ENCODE data around the gene NTRK3.

NTRK3 gene

DNA sequence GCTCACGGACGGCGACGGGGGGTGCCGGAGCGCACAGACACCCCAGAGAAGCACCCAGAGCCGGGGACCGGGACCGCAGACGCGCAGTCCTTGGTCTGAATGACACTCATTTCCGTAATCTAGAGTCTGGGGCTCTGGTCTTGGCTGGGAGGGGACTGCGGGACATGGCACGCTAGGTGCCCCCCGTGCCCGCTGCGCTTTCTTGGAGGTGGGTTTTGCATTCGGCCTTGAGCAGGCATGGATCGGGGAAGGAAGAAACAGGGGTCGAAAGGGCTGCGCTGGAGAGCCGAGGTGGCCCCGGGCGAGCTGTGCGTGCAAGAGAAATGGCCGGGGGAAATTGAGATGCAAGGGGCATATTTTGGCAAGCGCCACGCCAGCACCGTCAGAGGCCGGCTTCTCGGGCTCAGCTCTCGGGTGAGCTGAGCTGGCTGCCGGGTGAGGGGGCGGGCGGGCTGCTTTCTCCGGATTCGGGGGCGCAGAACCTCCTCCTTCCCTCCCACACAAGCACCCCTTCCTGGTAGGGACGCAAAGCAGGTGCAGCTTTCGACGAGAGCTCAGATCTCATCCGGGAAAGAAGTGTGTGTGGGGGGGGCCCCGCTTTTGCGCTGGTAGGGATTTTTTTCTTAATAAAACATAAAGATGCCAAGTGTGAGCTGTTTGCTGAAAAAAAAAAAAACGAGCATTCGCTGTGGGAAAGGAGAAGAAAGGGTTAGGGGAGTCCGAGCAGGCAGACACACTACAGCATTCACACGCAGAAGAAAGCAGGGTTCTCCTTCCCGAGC lies 963 bp upstream of the NTRK3 start:
- no peak for DNase-seq (ENCODE audit: low read depth)

DNA sequence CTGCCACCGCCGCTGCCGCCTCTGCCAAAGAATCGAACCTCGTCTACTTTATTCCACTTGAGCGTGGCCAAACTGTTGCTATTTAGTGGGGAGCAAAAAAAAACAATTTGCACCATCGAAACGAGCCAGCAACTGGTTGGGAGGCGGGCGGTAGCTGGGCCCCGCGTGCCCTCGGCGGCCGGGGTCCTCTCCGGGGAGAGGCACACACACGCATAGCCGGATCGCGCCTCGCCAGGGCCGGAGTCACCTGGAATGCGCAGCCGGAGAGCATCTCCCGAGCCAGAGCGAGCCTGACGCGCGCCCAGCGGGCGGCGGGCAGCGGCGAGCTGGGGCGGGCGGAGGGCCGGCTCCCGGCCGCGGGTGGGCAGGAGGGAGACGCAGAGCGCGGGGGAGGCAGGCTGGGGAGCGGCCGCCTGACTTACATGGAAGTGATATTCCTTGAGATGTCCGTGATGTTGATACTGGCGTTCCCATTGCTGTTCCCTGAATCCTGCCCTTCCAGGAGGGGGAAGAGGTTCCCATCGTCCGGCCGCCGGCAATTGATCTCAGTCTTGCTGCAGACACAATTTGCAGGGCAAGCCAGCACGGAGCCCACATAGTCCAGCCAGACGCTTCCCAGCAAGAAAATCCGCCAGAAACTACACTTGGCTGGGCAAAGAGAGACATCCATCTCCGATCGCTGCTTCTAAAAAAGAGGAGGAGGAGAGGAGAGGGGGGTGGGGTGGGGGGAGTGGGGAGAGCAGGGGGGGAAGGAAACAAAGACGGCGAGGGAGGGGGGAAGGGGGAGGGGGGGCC lies 858 bp downstream of the NTRK3 start:
- DNase-seq (ENCODE audit: low read depth): peak; percentile 33

DNA sequence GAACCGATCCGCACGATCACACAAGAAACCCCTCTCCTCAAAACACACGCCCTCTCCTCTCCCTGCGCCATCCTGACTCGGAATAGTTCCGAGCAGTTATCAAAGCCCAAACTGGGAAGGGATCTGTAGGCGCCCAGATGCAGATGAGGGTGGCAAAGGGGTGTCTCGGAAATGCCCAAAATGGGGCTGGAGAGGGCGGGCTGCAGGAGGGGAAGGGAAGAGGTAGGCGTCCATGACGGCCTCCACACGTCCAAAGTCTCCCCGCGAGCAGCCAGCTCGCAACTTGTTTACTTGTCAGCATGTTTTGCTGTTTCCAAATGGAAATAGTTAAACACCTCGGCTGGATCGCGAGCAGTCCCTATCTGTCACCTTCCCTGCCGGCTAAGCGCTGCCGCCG lies 1.5 kb downstream of the NTRK3 start:
- no peak for DNase-seq (ENCODE audit: low read depth)

DNA sequence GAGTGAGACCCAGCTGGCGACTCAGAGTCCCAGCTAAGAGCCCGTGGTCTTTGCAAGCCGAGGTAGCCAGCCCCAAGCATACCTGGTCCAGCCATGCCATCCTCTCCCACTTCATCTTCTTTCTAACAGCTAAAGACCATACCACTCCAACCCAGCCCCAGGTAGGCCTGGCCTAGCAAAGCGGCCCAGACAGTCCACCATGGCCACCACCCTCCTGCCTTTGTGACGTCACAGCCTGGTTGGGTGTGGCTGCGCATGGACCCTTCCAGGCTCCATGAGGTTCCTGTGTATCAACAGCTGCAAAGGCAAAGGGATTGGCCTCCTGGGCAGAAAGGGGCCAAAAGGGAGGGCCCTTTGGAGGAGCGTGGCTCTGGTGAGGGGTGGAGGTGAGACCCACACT lies 4.1 kb downstream of the NTRK3 start:
- no peak for DNase-seq (ENCODE audit: low read depth)

DNA sequence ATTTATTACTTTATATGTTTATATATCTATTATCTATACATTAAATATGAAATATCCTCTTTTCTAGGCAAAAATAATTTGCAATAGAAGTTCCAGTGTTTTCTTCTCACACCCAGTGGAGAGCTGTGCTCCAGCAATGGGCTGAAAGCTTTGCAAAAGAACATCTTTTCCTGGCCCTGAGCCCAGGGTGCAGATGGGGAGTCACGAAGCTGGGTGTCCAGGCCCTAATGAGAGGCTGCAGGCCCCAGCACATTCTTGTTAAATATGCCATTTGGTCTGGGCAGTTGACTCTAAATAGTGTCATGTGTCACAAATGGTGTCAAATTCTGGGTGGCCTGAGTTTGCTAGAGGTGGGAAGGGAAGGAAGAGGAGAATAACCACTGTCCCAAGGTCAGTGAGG lies 5.7 kb downstream of the NTRK3 start:
- no peak for DNase-seq (ENCODE audit: low read depth)

DNA sequence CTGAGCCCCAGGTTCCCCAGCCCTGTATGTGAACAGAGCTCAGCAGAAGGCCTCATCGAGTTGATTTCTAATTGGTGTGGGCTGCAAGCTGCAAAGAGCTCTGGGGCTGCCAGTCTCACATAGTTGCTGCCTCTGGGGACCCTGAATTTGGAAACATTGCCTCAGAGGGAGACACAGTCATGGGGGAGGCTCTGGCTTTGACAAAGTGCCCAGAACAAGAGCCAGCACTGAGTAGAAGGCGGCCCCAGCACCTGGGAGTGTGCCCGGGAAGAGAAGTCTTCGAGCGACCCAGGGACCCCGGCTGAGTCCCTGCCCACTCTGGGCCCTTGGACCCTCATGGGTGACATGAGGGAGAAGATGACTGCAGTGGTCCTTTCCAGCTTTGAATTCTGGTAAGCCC lies 7.3 kb downstream of the NTRK3 start:
- DNase-seq (ENCODE audit: low read depth): no peak

DNA sequence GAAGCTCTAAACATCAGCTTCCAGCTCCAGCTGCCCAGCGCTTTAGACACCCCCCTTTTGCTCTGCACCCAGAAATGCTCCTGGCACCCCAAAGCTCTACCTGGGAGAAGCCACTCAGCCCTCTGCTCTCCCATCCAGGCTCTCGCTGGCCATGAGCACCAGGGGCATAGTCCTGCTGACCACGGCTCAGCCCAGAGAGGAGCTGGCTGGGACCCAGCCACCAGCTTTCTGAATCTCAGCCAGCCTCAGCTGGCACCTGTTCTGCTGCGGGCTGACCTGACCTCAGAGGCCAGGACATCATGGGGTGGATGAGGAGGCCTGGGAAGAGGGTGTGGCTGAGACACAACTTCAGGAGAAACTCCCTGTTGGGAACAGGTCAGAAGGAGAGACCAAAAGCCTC lies 8.6 kb downstream of the NTRK3 start:
- no peak for DNase-seq (ENCODE audit: low read depth)

DNA sequence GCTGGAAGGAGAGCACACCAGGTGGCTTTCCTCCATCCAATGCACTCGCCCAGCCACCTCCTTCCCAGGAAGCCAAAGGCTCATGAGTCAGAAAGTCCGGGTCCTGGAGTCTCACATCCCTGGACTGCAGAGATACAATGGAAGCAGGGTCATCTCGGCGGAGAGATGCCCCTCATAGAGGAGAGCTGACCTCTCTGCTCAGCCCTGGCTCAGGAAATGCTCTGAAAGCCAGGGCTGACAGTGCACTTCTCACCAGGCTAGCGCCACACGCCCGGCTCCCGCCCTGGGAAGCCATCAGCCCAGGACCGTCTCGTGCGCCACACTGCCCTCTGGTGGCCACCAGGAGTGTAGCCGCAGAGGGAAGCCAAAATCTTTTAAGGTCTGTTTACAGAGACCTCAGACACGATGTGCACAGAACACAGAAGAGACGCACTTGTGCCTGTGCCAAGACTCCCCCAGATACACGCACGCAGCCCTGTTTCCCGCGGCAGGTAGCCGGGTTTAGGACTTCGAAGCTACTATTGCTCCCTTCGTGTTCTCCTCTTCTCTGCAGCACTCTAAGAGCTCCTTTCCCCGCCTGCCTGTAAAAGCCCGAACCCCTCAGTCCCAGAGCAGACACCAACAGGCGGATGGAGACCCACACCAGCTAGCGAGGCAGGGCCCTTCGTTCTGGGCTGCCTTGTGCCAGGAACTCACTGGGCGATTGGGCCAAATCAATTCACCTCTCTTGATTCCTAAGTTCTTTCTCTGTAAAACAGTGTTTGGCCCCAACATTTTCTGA lies 9.7 kb downstream of the NTRK3 start:
- DNase-seq (ENCODE audit: low read depth): peak; percentile 24

DNA sequence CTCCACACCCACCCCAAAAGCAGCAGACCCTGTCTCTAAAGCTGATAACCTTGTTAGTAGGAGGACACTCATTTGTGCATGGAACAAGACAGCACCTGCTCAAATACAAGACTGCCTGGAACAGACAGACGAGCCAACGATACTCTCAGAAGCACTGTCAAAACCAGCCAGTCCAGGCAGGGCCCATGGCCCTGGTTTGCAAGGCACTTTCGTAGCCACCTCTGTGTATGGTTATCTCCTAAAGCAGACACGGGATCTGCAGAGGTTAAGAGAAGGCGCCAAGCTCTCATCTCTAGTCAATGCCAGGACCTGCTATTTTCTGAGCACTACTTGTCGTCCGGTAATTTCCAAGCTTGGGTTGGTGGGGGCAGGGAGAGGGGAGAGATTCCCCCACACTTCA lies 10.5 kb downstream of the NTRK3 start:
- no peak for DNase-seq (ENCODE audit: low read depth)

DNA sequence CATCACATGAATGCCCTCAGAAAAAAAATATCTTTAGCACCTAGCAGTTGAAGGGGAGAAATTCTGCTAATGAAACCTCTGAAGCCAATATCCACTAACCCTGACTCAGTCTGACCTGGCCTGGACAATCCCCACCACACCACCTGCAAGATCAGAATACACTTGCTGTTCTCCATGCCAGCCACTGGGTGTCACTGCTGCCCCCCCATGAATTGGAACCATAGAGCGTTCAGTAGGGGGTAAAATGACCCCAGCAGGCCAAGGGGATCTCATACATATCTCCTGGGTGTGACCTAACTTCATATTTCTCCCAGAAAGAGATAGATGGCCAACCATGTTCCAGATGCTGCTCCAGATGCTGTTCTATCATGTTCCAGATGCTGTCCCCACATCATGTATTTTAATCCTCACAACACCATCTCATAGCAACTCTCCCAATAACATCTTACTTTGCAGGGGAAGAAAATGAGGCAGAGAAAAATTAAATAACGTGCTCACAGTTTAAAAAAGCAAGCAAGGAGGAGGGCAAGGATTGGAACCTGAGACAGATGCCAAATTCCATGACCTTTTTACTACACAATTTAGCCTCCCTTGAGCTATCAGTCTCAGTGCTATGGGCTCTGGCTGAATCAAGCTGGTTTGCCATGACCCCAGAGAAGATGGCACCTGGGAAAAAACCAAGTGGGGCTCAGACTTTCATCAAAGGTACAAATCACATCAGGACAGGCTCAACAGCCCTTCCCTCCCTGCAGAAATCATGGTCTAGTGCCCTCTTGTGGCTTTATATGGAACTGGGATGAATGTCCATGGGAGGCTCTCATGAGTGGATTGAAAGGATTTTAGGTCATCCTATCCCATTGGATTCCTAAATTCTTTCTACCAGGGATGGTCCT lies 12.4 kb downstream of the NTRK3 start:
- peak; percentile 21 for DNase-seq (ENCODE audit: low read depth)

DNA sequence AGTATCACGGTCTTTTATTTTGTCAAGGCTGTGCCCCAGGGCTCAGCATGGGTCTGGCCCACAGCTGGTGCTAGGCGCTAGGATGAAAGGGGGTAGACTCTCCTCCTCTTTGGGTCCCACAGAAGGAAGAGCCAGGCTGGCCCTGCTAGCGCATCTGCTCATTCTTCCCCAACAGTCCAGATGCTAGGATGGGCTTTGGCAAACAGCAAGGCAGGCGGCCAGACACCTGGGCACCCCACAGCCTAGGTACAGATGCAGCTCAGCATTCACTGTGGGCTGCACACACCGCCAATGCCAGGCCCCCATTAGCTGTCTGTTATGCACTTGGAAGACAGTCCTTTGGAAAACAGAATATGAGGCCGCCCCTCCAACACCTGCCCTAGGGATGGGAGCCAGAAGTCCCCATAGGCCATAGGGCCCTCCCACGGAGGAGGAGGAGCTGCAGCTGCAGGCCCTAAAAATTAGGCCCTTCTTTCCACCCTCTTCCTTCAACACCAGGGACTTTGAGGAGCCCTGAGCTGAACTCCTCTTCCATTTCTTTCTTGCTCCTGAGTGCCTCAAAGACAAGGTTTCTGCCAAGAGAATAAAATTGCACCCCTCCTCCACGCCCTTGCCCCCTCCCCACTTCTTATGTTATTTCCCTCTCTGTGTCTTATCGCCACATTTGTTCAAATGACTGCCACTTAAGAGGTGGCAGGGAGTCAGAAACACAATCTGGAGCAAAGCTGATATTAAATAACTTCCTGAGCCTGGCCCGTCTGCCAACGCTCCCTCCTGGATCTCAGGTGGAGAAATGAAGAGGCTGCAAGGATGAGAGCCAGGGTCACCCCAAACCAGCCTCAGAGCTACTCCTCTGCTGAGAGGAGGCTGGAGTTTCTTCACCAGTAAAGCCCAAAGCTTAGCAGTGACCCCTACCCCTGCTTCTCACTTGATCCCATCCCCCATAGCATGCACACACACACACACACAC lies 13.7 kb downstream of the NTRK3 start:
- no peak for DNase-seq (ENCODE audit: low read depth)

DNA sequence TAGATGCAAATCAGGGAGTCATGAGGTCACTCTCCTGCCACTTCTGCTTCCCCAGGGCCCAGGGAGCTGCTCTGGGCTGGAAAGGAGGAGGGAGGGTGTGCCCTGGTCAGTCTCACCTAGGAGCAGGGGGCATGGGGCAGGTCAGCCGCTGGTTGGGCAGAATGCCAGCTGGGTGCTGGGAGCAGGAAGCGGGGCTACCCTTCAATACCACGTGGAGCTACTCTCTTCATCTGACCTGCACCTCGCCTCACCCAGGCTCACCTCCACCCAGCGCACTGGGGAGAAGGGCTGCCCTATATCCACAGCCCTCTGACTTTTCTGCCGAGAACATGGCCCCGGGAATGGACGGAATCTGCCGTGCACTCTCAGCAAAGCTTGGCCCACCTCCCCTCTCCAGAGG lies 15.1 kb downstream of the NTRK3 start:
- no peak for DNase-seq (ENCODE audit: low read depth)

DNA sequence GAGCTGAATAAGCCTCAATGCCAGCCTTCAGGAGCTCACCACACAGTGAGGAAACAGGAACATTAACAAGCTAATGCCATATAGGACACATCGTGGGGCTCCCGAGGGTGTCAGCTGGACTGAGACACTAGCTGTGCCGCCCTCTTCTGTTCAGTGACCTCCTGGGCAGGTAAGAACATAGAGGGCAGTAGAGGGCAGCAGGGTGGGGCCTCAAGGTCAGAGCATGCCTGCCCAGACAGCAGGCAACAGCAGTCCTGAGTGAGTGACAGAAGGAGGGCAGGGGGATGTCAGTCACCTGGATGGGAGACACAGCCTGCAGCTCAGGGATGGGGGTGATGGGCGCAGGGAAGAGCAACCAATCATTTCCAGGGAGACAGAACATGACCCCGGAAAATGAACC lies 15.5 kb downstream of the NTRK3 start:
- DNase-seq (ENCODE audit: low read depth): no peak

DNA sequence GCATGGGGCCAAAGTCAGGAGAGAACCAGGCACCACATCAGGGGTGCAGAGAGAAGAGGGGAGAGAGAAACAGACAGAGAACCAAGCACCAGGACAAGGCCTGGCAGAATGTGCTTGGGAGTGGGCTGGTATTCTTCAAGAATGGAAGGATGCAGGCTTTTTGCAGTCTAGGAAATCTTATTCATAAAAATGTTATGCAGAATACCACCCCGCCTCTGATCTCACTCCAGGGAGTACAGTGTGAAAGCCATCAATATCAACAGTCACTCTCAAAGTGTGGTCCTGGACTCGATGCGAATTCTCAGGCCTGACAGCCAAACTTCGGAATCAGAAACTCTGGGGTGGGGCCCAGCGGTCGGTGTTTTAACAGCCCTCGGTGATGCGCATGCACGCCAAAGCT lies 16.9 kb downstream of the NTRK3 start:
- DNase-seq (ENCODE audit: low read depth): no peak

DNA sequence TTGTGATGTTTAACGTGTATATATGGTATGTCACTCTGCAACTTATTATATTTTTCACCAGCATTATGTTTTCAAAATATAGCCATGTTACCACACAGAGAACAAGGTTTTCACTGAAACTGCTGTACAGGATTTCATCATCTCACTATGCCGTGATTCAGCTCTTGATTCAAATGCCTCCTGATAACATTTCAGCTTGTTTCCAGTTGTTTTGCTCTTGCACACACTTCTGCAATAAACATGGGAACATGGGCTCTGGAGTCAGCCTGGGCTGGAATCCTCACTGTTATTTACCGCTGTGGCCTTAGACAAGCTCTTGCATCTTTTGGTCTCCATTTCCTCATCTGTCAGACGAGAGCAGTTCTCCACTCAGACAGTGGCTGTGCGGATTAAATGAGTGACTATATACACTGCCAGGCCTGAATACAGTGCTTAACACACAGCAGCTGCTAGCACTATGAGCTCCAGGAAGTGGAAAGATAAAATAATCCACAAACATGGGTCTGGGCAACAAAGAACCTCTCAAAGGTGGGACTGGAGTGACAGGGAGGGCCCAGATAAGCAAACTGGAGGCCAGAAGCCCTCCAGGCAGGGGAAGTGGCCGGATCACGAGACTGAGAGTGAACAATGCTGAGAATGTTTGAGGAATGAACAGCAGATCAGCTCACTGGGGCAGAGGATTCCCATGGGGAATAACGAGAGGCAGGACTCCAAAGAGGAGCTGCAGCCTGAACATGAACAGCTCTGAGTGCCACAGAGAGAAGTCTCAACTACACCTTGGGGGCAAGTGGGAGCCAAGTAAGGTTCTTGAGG lies 17.7 kb downstream of the NTRK3 start:
- DNase-seq (ENCODE audit: low read depth): peak; percentile 83

DNA sequence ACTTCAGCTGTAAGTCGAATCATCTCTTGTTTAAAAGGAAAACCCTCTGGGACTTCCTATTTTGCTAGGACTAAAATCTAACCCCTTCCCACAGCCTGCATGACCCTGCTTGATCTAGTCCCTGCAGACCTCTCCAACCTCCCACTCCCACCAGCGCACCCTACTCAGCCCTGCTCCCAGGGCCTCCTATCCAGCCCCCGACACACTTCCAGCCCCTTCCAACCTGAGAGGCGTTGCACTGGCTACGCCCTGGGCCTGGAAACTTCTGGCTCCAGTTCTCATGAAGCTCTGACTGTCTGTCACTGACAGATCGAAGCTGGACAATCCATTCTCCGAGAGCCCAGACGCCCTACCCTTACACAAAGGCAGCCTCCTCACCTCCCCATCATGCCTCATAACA lies 21.8 kb downstream of the NTRK3 start:
- DNase-seq (ENCODE audit: low read depth): no peak

DNA sequence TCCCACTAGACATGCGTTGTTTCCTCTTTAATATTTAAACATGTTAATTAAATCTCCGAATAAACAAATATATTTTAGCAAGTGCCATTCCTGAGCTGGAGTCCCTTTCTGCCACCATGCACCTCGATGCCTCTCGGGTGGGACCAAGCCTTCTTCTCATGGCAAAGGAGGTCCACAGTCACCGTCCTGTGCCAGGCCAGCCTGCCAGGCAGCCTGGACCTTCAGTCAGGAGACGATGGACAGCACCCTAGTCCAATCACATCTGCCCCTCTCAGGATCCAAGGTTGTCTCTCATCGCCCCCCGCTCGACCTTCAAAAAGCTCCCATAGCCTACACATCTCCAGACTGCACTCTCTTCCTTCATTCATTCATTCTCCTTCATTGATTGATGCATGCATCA lies 22.6 kb downstream of the NTRK3 start:
- DNase-seq (ENCODE audit: low read depth): no peak

DNA sequence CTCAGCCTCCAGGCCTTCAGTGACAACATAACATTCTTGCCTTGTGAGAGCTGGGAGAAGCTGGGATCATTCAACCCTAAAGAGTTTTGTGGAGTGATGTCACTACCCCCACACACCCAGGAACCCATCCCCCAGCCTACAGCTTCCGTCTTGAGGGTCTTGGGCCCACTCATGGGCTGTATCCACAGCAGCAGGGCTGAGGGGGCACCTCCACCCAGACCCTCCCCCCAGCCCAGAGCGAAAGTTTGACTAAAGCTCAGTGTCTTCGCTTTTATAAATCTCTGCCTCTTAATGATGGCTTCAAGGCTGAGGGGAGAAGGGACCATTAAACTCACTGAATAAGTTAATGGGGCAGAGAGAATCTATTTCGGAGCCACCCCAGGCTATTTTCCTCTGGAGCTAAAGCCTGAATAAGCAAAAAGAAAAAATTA lies 23.8 kb downstream of the NTRK3 start:
- no peak for DNase-seq (ENCODE audit: low read depth)

DNA sequence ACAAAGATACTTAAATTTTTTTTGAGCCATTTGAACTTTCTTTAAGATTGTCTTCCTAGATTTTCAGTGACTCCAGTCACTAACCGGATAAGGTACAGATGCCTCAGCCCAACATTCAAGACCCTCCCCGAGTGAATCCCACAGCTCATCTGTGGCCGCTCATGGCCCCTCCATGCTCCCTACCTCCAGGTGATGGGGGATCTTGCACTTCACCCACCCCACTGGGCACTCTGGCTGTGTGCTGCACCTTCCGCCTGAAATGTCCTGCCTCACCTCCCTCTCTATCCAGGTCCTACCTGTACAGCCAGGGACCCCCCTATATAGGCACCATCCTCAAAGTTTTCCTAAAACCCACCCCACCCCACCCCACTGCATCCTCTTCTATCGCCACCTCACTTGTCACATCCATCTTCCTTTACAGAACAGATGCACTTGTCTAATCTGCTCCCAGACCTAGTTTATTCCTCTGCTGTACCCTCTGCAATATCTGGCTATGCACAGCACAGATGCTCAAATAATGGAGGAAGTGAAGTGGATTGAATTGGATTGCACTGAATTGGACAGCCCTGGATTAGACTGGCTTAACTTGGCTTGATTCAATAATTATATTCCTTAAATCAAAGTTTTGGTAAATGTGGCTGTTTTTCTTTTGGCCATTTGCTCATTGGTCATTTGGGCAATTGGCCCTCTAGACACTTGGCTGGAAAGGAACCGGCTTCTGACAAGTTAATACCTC lies 24.5 kb downstream of the NTRK3 start:
- no peak for DNase-seq (ENCODE audit: low read depth)

Measured in amniotic epithelial cell (primary cell).